GM12878 (cell line): Measurements from ENCODE around the gene PTGIS. TPM values are rescaled to one million over a fixed set of nuclear protein-coding genes. Genes with fewer than 3 reads are reported as not detected.
A peak's percentile ranks its signal among the peaks of the same experiment; 100 is the strongest.

Experiments used
- ATAC-seq: fragments of 200-7000 bp; cut with Tn5 transposase; 3 replicates; pipeline ENCODE4 v1.9.1; 2020; ENCODE audit warnings: mild to moderate bottlenecking, moderate library complexity
- BruUV-seq: library from RNA; stranded (reverse); fragments of 400-500 nt; replicated peaks from 2 replicates; lab custom pipeline; 2021; lab: Mats Ljungman, UMichigan
- CTCF ChIA-PET: fragments of 300-600 bp; sonication (Branson Sonifier 250); formaldehyde crosslinking; extraction: SDS; loops from one replicate; lab custom pipeline; 2021; ENCODE audit warnings: inconsistent platforms; lab: Yijun Ruan, JAX
- POLR2A ChIA-PET: fragments of 350-600 bp; formaldehyde crosslinking; extraction: SDS; loops from one replicate; lab custom pipeline; 2021; ENCODE audit warnings: inconsistent platforms; lab: Charles Lee
- RAD21 ChIA-PET: fragments of 300-600 bp; sonication (Branson Sonifier 250); formaldehyde crosslinking; loops from one replicate; lab custom pipeline; 2023; ENCODE audit warnings: antibody characterized with exemption; ENCODE audit not compliant: unreplicated experiment; lab: Charles Lee
- SMC1A ChIA-PET: fragments of 300-600 bp; sonication (Branson Sonifier 250); formaldehyde crosslinking; loops from one replicate; lab custom pipeline; 2023; ENCODE audit not compliant: unreplicated experiment, uncharacterized antibody; lab: Charles Lee
- DNase-seq: peaks from one replicate; pipeline ENCODE4 v3.0.0-alpha.2; 2011; ENCODE audit warnings: low read depth, low spot score
- FAIRE-seq: peaks from 3 replicates; lab custom pipeline; 2011; peaks lifted over from hg19 to GRCh38; lab: Jason Lieb, UNC
- H2AFZ ChIP-seq: 2 replicates; pipeline ENCODE4 v1.6.0; 2011; ENCODE audit warnings: low read depth, low read length, control low read depth; ENCODE audit not compliant: control insufficient read depth
- H3K27ac ChIP-seq: 2 replicates; pipeline ENCODE4 v1.5.1; 2011; ENCODE audit warnings: control low read depth; ENCODE audit not compliant: control insufficient read depth, insufficient read depth
- H3K27me3 ChIP-seq, 2 experiments: replicated peaks in 1 of 2; 2 replicates each; pipeline versions ENCODE4 v1.6.0 to v1.6.1; 2011; ENCODE audit warnings: low read length in 1 of 2; ENCODE audit not compliant: control insufficient read depth in 2 of 2, insufficient read depth in 2 of 2
- H3K36me3 ChIP-seq, 2 experiments: 2 replicates each; pipeline ENCODE4 v1.5.1; 2011; ENCODE audit warnings: low read length in 1 of 2; ENCODE audit not compliant: control insufficient read depth in 2 of 2, insufficient read depth in 2 of 2
- H3K4me1 ChIP-seq: 2 replicates; pipeline ENCODE4 v1.6.1; 2011; ENCODE audit warnings: mild to moderate bottlenecking, low read length, moderate library complexity, mixed read lengths; ENCODE audit not compliant: control insufficient read depth, insufficient read depth
- H3K4me2 ChIP-seq: 2 replicates; pipeline ENCODE4 v1.6.0; 2011; ENCODE audit warnings: control low read depth; ENCODE audit not compliant: control insufficient read depth, insufficient read depth
- H3K4me3 ChIP-seq: fragments of 200-600 bp; sonication (generic); 2 replicates; pipeline ENCODE4 v1.5.1; 2016
- H3K79me2 ChIP-seq: 2 replicates; pipeline ENCODE4 v1.6.0; 2011; ENCODE audit warnings: low read length; ENCODE audit not compliant: control insufficient read depth, insufficient read depth
- H3K9ac ChIP-seq: 2 replicates; pipeline ENCODE4 v1.8.0; 2011; ENCODE audit warnings: low read length, control low read depth, mixed read lengths; ENCODE audit not compliant: control insufficient read depth, insufficient read depth
- H3K9me3 ChIP-seq: replicated peaks from 3 replicates; pipeline ENCODE4 v1.5.1; 2011; ENCODE audit warnings: mild to moderate bottlenecking, low read length; ENCODE audit not compliant: control insufficient read depth, insufficient read depth
- H4K20me1 ChIP-seq: 2 replicates; pipeline ENCODE4 v1.6.0; 2011; ENCODE audit not compliant: control insufficient read depth, insufficient read depth
- ATF7 ChIP-seq: fragments of 450-650 bp; IDR thresholded peaks from 2 replicates; pipeline ENCODE4 v1.6.1; 2016; ENCODE audit warnings: low read depth, mild to moderate bottlenecking
- CBFB ChIP-seq: IDR thresholded peaks from 2 replicates; pipeline ENCODE4 v1.6.1; 2016; ENCODE audit warnings: antibody characterized with exemption, low read depth
- HCFC1 ChIP-seq: fragments of 150-350 bp; IDR thresholded peaks from 2 replicates; pipeline ENCODE4 v1.6.1; 2014; ENCODE audit warnings: low read length
- KLF5 ChIP-seq: fragments of 450-650 bp; IDR thresholded peaks from 2 replicates; pipeline ENCODE4 v1.6.1; 2014; ENCODE audit warnings: mild to moderate bottlenecking; ENCODE audit not compliant: partially characterized antibody
- MXI1 ChIP-seq: fragments of 150-350 bp; IDR thresholded peaks from 2 replicates; pipeline ENCODE4 v1.6.1; 2011; ENCODE audit warnings: low read depth, mild to moderate bottlenecking, inconsistent platforms, low read length, improper control_type of control experiment
- NFYB ChIP-seq: IDR thresholded peaks from 2 replicates; pipeline ENCODE4 v1.6.1; 2011; ENCODE audit warnings: low read depth, mild to moderate bottlenecking, low read length, improper control_type of control experiment, moderate library complexity; ENCODE audit not compliant: insufficient read depth
- PAX8 ChIP-seq: fragments of 450-650 bp; IDR thresholded peaks from 2 replicates; pipeline ENCODE4 v1.6.1; 2017; ENCODE audit warnings: mild to moderate bottlenecking, moderate library complexity
- RAD51 ChIP-seq: fragments of 450-650 bp; IDR thresholded peaks from 2 replicates; pipeline ENCODE4 v1.6.1; 2016; ENCODE audit warnings: moderate library complexity, mild to moderate bottlenecking, inconsistent platforms
- RUNX3 ChIP-seq: IDR thresholded peaks from 2 replicates; pipeline ENCODE4 v1.6.1; 2012; ENCODE audit warnings: low read length, inconsistent platforms
- SIX5 ChIP-seq: IDR thresholded peaks from 2 replicates; pipeline ENCODE4 v1.6.1; 2011; ENCODE audit warnings: mild to moderate bottlenecking, low read depth, low read length, moderate library complexity; ENCODE audit not compliant: severe bottlenecking
- STAT3 ChIP-seq: IDR thresholded peaks from 2 replicates; pipeline ENCODE4 v1.6.1; 2011; ENCODE audit warnings: low read depth, low read length, improper control_type of control experiment
- ZNF24 ChIP-seq: fragments of 450-650 bp; IDR thresholded peaks from 2 replicates; pipeline ENCODE4 v1.6.1; 2017; ENCODE audit warnings: antibody characterized with exemption, mild to moderate bottlenecking
- ZNF384 ChIP-seq: IDR thresholded peaks from 2 replicates; pipeline ENCODE4 v1.6.1; 2012; ENCODE audit warnings: low read depth, mild to moderate bottlenecking, low read length, improper control_type of control experiment, borderline replicate concordance
- WGBS: methylation state at CpG from one replicate; pipeline ENCODE4 v1.1.6; 2016; ENCODE audit warnings: low lambda C conversion rate; ENCODE audit not compliant: insufficient replicate concordance, insufficient coverage; ENCODE audit errors: missing lambda C conversion rate; 5-methylcytosine and 5-hydroxymethylcytosine counted together
- in situ Hi-C: fragments of 300-500 bp; cut with MboI; formaldehyde crosslinking; loops from 9 replicates; pipeline ENCODE4 v1.14.3; 2018; ENCODE audit warnings: mixed read lengths
- intact Hi-C: fragments of 100-400 bp; cut with micrococcal nuclease; formaldehyde crosslinking; loops from one replicate; pipeline ENCODE4 v1.14.2; 2022; ENCODE audit not compliant: unreplicated experiment
- polyA plus RNA-seq, 11 experiments: library from polyadenylated mRNA; depleted of rRNA in 4 of 11; unstranded in 6 of 11; stranded (reverse) in 5 of 11; fragments of >200 nt; fragmentation: Nextera tagmentation in 4 of 11; fragmentation: Illumina TruSeq in 1 of 11; extraction: Ambion mirVana in 4 of 11; extraction: Trizol in 1 of 11; gene quantifications; 1 replicate in 1 of 11; 2 replicates in 10 of 11; pipeline versions ENCODE4 v1.2.1 to v1.2.3, GENCODE V29; 2011 to 2016; ENCODE audit warnings: inconsistent platforms in 2 of 11, missing spikeins in 2 of 11, low read depth in 1 of 11
- total RNA-seq, 4 experiments: library from RNA; depleted of rRNA in 3 of 4; stranded (reverse); fragments of >200 nt in 3 of 4; fragmentation: Illumina TruSeq in 1 of 4; extraction: Trizol in 1 of 4; gene quantifications; 2 replicates each; pipeline versions ENCODE4 v1.2.1 to v1.2.3, GENCODE V29; 2013 to 2021
- TF ChIP-seq, protein P1 (sequence below): IDR thresholded peaks from 2 replicates; pipeline ENCODE4 v1.6.1; 2011; ENCODE audit warnings: borderline replicate concordance, low read depth, mild to moderate bottlenecking, moderate library complexity, mixed read lengths, low read length; ENCODE audit not compliant: insufficient read depth; ENCODE audit errors: extremely low read length
- TF ChIP-seq, protein P2 (sequence below): IDR thresholded peaks from 2 replicates; pipeline ENCODE4 v1.6.1; 2011; ENCODE audit warnings: low read depth, low read length, improper control_type of control experiment, borderline replicate concordance

PTGIS gene
- total and polyA plus RNA-seq, 10 of the 15 experiments (the other 5 are each of a cell fraction or from before 2014, with no cell fraction given): 0.10 TPM; not detected in 9

GRCh38 chr20:49501917-49502316 is 66.0 kb downstream of the PTGIS start:
- BruUV-seq: no TSS peak

More at GRCh38 chr20:49501917-49502316, 66.0 kb downstream of the PTGIS start:
- H3K9ac ChIP-seq: no peak overlapping the region
- intact Hi-C loops: no loop called here
- H3K4me2 ChIP-seq: no peak overlapping the region
- no peaks in the 10 kb centered on the region for H3K79me2 ChIP-seq
- SMC1A ChIA-PET: interaction anchor here (1.1 kb wide), 1 partner anchor 429 kb away, joined by 3 read pairs; no protein-coding TSS in a partner anchor
- no peaks in the 10 kb centered on the region for H4K20me1 ChIP-seq
- POLR2A ChIA-PET: interaction anchor here (0.7 kb wide), 1 partner anchor 425 kb away, joined by 3 read pairs; no protein-coding TSS in a partner anchor
- RAD21 ChIA-PET: no interaction called here
- peaks cover 0 to 4% of the 10 kb centered on the region in 2 experiments; a peak in 2 of 4 replicates for H3K27me3 ChIP-seq
- H3K9me3 ChIP-seq: no peaks in the 10 kb centered on the region; the same call in 2 of the 3 replicates
- no peak overlapping the region for H3K4me3 ChIP-seq
- H3K27ac ChIP-seq: no peak overlapping the region
- TF ChIP-seq ZNF24 (no peak), MXI1 (no peak), SIX5 (peak; percentile 62), RAD51 (no peak), PAX8 (no peak), KLF5 (no peak), STAT3 (no peak), RUNX3 (no peak), ATF7 (no peak), NFYB (peak; percentile 65), HCFC1 (0 out of 2 replicates have a peak, but pooled peaks have one; percentile 22), ZNF384 (no peak), CBFB (no peak)
- TF ChIP-seq, protein P1, sequence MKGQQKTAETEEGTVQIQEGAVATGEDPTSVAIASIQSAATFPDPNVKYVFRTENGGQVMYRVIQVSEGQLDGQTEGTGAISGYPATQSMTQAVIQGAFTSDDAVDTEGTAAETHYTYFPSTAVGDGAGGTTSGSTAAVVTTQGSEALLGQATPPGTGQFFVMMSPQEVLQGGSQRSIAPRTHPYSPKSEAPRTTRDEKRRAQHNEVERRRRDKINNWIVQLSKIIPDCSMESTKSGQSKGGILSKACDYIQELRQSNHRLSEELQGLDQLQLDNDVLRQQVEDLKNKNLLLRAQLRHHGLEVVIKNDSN: peak; percentile 52
- TF ChIP-seq, protein P2, sequence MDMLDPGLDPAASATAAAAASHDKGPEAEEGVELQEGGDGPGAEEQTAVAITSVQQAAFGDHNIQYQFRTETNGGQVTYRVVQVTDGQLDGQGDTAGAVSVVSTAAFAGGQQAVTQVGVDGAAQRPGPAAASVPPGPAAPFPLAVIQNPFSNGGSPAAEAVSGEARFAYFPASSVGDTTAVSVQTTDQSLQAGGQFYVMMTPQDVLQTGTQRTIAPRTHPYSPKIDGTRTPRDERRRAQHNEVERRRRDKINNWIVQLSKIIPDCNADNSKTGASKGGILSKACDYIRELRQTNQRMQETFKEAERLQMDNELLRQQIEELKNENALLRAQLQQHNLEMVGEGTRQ: no peak; the same call in 1 of the 2 replicates
- FAIRE-seq (no peak), DNase-seq (no peak), ATAC-seq (peak; percentile 49; the same call in 2 of the 3 replicates)
- H2AFZ ChIP-seq: no peak overlapping the region
- H3K36me3 ChIP-seq: no peaks in the 10 kb centered on the region
- H3K4me1 ChIP-seq: no peaks in the 10 kb centered on the region
- CTCF ChIA-PET: interaction anchor here (0.6 to 1.2 kb wide), 2 partner anchors 15 to 344 kb away, joined by 3 to 4 read pairs; no protein-coding TSS in a partner anchor
- in situ Hi-C loops: loop anchor here (25.0 kb wide), 1 partner anchor 165 kb away; no protein-coding TSS in a partner anchor
- 30% methylated on average over 3 of the region's 3 CpGs for WGBS
